ENCODE results near the gene UBIAD1.

- TF ChIP-seq CTCF (conservative IDR thresholded peaks at IDR 0.05; ENCODE audit: low read length): no peak
- no peak for TF ChIP-seq EZH2phosphoT487 (IDR thresholded peaks at IDR 0.05; ENCODE audit: borderline replicate concordance, low read depth, low read length)
Measured at GRCh38 chr1:11316701-11317100, 43.7 kb downstream of the UBIAD1 start.

All from OCI-LY7 (cell line).